ENCODE data around the gene STK16. TPM values are rescaled to one million over a fixed set of nuclear protein-coding genes. Genes with fewer than 3 reads are reported as not detected.

The STK16 gene
- total and polyA plus RNA-seq, 2 of the 13 experiments (the other 11 are each of a cell fraction or from before 2014, with no cell fraction given): 28.0 to 50.9 TPM

GRCh38 chr2:219229305-219230058 lies 15.8 kb upstream of the STK16 start, which contains the start of the genes ANKZF1 and ATG9A (continued):
- TF ChIP-seq PRMT3 (CRISPR knock-in tag; IDR thresholded peaks at IDR 0.05; ENCODE audit: borderline replicate concordance, low read depth) (no peak), MXD1 (CRISPR knock-in tag; IDR thresholded peaks at IDR 0.05) (peak; percentile 61; the same call in 1 of the 2 replicates), ZBTB26 (CRISPR knock-in tag; IDR thresholded peaks at IDR 0.05; ENCODE audit: borderline replicate concordance) (peak; percentile 42), CHD4 (IDR thresholded peaks at IDR 0.05; ENCODE audit: borderline replicate concordance, low read length) (no peak), MIER3 (CRISPR knock-in tag; IDR thresholded peaks at IDR 0.05; ENCODE audit: borderline replicate concordance) (peak; percentile 67; the same call in 1 of the 2 replicates), RNF2 (conservative IDR thresholded peaks at IDR 0.05; ENCODE audit: low read depth) (peak; percentile 65), ATF4 (CRISPR knock-in tag; IDR thresholded peaks at IDR 0.05) (peak in 1 of 2 experiments; percentile 88; a peak in 2 of 4 replicates), ZFP36L1 (CRISPR knock-in tag; IDR thresholded peaks at IDR 0.05) (peak; percentile 41; the same call in 1 of the 2 replicates), HNF1B (CRISPR knock-in tag; IDR thresholded peaks at IDR 0.05) (peak; percentile 85), NPAS2 (CRISPR knock-in tag; IDR thresholded peaks at IDR 0.05; ENCODE audit: borderline replicate concordance) (no peak), CTCF (CRISPR knock-in tag; IDR thresholded peaks at IDR 0.05) (peak; percentile 9; the same call in 1 of the 2 replicates), POGK (CRISPR knock-in tag; conservative IDR thresholded peaks at IDR 0.05) (peak; percentile 71), SMYD3 (CRISPR knock-in tag; IDR thresholded peaks at IDR 0.05) (peak; percentile 85; the same call in 1 of the 2 replicates), RAD21 (CRISPR knock-in tag; IDR thresholded peaks at IDR 0.05) (peak; percentile 73), CC2D1A (CRISPR knock-in tag; IDR thresholded peaks at IDR 0.05) (no peak), MTA1 (CRISPR knock-in tag; IDR thresholded peaks at IDR 0.05; ENCODE audit: borderline replicate concordance) (peak; percentile 35; the same call in 1 of the 2 replicates), ZC3H4 (CRISPR knock-in tag; IDR thresholded peaks at IDR 0.05; ENCODE audit: borderline replicate concordance) (no peak), ZNF230 (CRISPR knock-in tag; IDR thresholded peaks at IDR 0.05) (peak; percentile 39; the same call in 1 of the 2 replicates), IKZF5 (CRISPR knock-in tag; IDR thresholded peaks at IDR 0.05) (peak; percentile 75; the same call in 1 of the 2 replicates)
